IMR-90 (cell line): Measurements from ENCODE around the gene ISCA1. TPM values are rescaled to one million over a fixed set of nuclear protein-coding genes. Genes with fewer than 3 reads are reported as not detected.

Experiments
- ATAC-seq: fragments of 200-7000 bp; cut with Tn5 transposase; 2 replicates; pipeline ENCODE4 v1.9.1; 2020; ENCODE audit warnings: low read depth, mild to moderate bottlenecking, moderate library complexity
- BruUV-seq: library from RNA; stranded (reverse); fragments of 400-500 nt; replicated peaks from 2 replicates; lab custom pipeline; 2021; lab: Mats Ljungman, UMichigan
- CTCF ChIA-PET: fragments of 300-600 bp; formaldehyde crosslinking; extraction: SDS; loops from one replicate; lab custom pipeline; 2021; ENCODE audit warnings: antibody characterized with exemption; lab: Yijun Ruan, JAX
- POLR2A ChIA-PET: fragments of 300-600 bp; sonication (Branson Sonifier 250); formaldehyde crosslinking; loops from one replicate; lab custom pipeline; 2022; ENCODE audit warnings: antibody characterized with exemption; ENCODE audit not compliant: unreplicated experiment; lab: Charles Lee
- DNase-seq: peaks from one replicate; pipeline ENCODE4 v3.0.0; 2013
- H2AFZ ChIP-seq: replicated peaks from 2 replicates; pipeline ENCODE3; 2013; ENCODE audit warnings: low read length, mild to moderate bottlenecking; ENCODE audit not compliant: poor library complexity
- H2AK5ac ChIP-seq: 2 replicates; pipeline ENCODE4 v1.6.1; 2013; ENCODE audit warnings: low read depth, low read length, inconsistent platforms
- H2AK9ac ChIP-seq: replicated peaks from 2 replicates; pipeline ENCODE3; 2013; ENCODE audit warnings: mild to moderate bottlenecking, low read depth, low read length, moderate library complexity; ENCODE audit not compliant: poor library complexity
- H2BK120ac ChIP-seq: 2 replicates; pipeline ENCODE4 v1.6.1; 2013; ENCODE audit warnings: low read depth, low read length, inconsistent platforms
- H2BK15ac ChIP-seq: 3 replicates; pipeline ENCODE4 v1.6.1; 2013; ENCODE audit warnings: low read depth, low read length, inconsistent platforms
- H2BK20ac ChIP-seq: 2 replicates; pipeline ENCODE4 v1.6.1; 2013; ENCODE audit warnings: low read depth, mild to moderate bottlenecking, inconsistent platforms, low read length, moderate library complexity
- H2BK5ac ChIP-seq: 2 replicates; pipeline ENCODE4 v1.6.1; 2013; ENCODE audit warnings: mild to moderate bottlenecking, low read depth, low read length, inconsistent platforms; ENCODE audit not compliant: poor library complexity, severe bottlenecking
- H3K14ac ChIP-seq: replicated peaks from 2 replicates; pipeline ENCODE4 v1.6.1; 2013; ENCODE audit warnings: low read depth, low read length, inconsistent platforms
- H3K18ac ChIP-seq: 2 replicates; pipeline ENCODE4 v1.6.1; 2013; ENCODE audit warnings: low read depth, low read length, control low read depth
- H3K23ac ChIP-seq: 2 replicates; pipeline ENCODE4 v1.6.1; 2013; ENCODE audit warnings: low read depth, low read length, inconsistent platforms
- H3K27ac ChIP-seq: 2 replicates; pipeline ENCODE4 v1.5.1; 2013; ENCODE audit warnings: mild to moderate bottlenecking, control low read depth, low read length; ENCODE audit not compliant: insufficient read depth
- H3K27me3 ChIP-seq: 2 replicates; pipeline ENCODE4 v1.6.1; 2013; ENCODE audit warnings: low read length; ENCODE audit not compliant: control insufficient read depth, insufficient read depth
- H3K36me3 ChIP-seq: 2 replicates; pipeline ENCODE4 v1.6.1; 2013; ENCODE audit warnings: low read length, mixed read lengths; ENCODE audit not compliant: control insufficient read depth, insufficient read depth
- H3K4ac ChIP-seq: 2 replicates; pipeline ENCODE4 v1.6.1; 2013; ENCODE audit warnings: low read depth, low read length, inconsistent platforms
- H3K4me1 ChIP-seq: 2 replicates; pipeline ENCODE4 v1.6.1; 2013; ENCODE audit warnings: low read length, mixed read lengths; ENCODE audit not compliant: control insufficient read depth, insufficient read depth
- H3K4me2 ChIP-seq: 2 replicates; pipeline ENCODE4 v1.6.1; 2013; ENCODE audit warnings: low read depth, mild to moderate bottlenecking, control low read depth, low read length, moderate library complexity
- H3K4me3 ChIP-seq: 2 replicates; pipeline ENCODE4 v1.5.1; 2013; ENCODE audit warnings: low read depth, mild to moderate bottlenecking, control low read depth, low read length, moderate library complexity; ENCODE audit not compliant: insufficient read depth
- H3K56ac ChIP-seq: 2 replicates; pipeline ENCODE4 v1.6.1; 2013; ENCODE audit warnings: low read length, inconsistent platforms; ENCODE audit not compliant: insufficient read depth; ENCODE audit errors: extremely low read depth
- H3K79me1 ChIP-seq, 2 experiments: 2 replicates each; pipeline ENCODE4 v1.6.1; 2013; ENCODE audit warnings: low read length in 2 of 2, inconsistent platforms in 1 of 2, low read depth in 1 of 2
- H3K9ac ChIP-seq: 2 replicates; pipeline ENCODE4 v1.6.1; 2013; ENCODE audit warnings: low read depth, low read length, control low read depth
- H3K9me1 ChIP-seq: 2 replicates; pipeline ENCODE4 v1.6.1; 2013; ENCODE audit warnings: low read length, inconsistent platforms; ENCODE audit not compliant: insufficient read depth
- H3K9me3 ChIP-seq: 2 replicates; pipeline ENCODE4 v1.6.1; 2013; ENCODE audit warnings: low read length; ENCODE audit not compliant: control insufficient read depth, insufficient read depth
- H4K20me1 ChIP-seq: 2 replicates; pipeline ENCODE4 v1.6.1; 2013; ENCODE audit warnings: low read length, inconsistent platforms; ENCODE audit not compliant: insufficient read depth
- H4K5ac ChIP-seq: 2 replicates; pipeline ENCODE4 v1.6.1; 2013; ENCODE audit warnings: mild to moderate bottlenecking, low read depth, low read length, control low read depth
- H4K8ac ChIP-seq, 2 experiments: 2 replicates each; pipeline ENCODE4 v1.6.1; 2013; ENCODE audit warnings: low read depth in 2 of 2, low read length in 2 of 2, control low read depth in 1 of 2, inconsistent platforms in 1 of 2
- H4K91ac ChIP-seq: 2 replicates; pipeline ENCODE4 v1.6.1; 2013; ENCODE audit warnings: low read depth, low read length, inconsistent platforms; ENCODE audit not compliant: insufficient read depth
- POLR2A ChIP-seq: IDR thresholded peaks from 2 replicates; pipeline ENCODE4 v1.6.1; 2012; ENCODE audit warnings: mild to moderate bottlenecking, low read depth, low read length
- WGBS, 2 experiments: methylation state at CpG; one replicate each; pipeline versions ENCODE4 v1.1.5 to v1.1.7; 2013; ENCODE audit warnings: missing lambda C conversion rate in 2 of 2; ENCODE audit not compliant: insufficient read length in 1 of 2; ENCODE audit errors: extremely low coverage in 2 of 2; 5-methylcytosine and 5-hydroxymethylcytosine counted together
- dilution Hi-C: fragments of 300-500 bp; cut with HindIII; formaldehyde crosslinking; loops from one replicate; pipeline ENCODE4 v1.14.3; 2018; ENCODE audit warnings: low sequenced_read_pairs; ENCODE audit not compliant: unreplicated experiment
- in situ Hi-C: fragments of 300-500 bp; cut with MboI; formaldehyde crosslinking; loops from 3 replicates; pipeline ENCODE4 v1.14.3; 2019; ENCODE audit warnings: low sequenced_read_pairs, inconsistent platforms, mixed read lengths
- intact Hi-C: fragments of 100-400 bp; cut with micrococcal nuclease; formaldehyde crosslinking; loops from 2 replicates; pipeline ENCODE4 v1.10.0; 2022
- polyA plus RNA-seq, 3 experiments: library from polyadenylated mRNA; depleted of rRNA; stranded (reverse); fragments of >200 nt; gene quantifications; 2 replicates each; pipeline ENCODE4 v1.2.3, GENCODE V29; 2012; ENCODE audit warnings: low replicate concordance in 1 of 3
- total RNA-seq: library from RNA; depleted of rRNA; stranded (reverse); fragments of >200 nt; gene quantifications from 2 replicates; pipeline ENCODE4 v1.2.3, GENCODE V29; 2012

The ISCA1 gene
- total and polyA plus RNA-seq, 2 of the 4 experiments (the other 2 are of a cell fraction): 14.7 to 15.1 TPM

GRCh38 chr9:86230858-86231257 is 51.5 kb downstream of the ISCA1 start:
- Histone ChIP-seq H3K4me1 (no peaks in the 10 kb centered on the region), H4K5ac (no peak overlapping the region), H3K18ac (no peak overlapping the region), H3K27ac (no peak overlapping the region), H3K79me1 (no peaks in the 10 kb centered on the region), H2AK9ac (no peak overlapping the region), H3K9ac (no peak overlapping the region), H4K20me1 (no peaks in the 10 kb centered on the region), H3K14ac (no peak overlapping the region), H3K9me1 (no peaks in the 10 kb centered on the region), H2BK5ac (no peak overlapping the region), H2AK5ac (no peak overlapping the region), H3K27me3 (no peaks in the 10 kb centered on the region), H3K23ac (no peak overlapping the region), H2BK20ac (no peak overlapping the region), H3K36me3 (no peaks in the 10 kb centered on the region), H3K4ac (no peak overlapping the region), H4K91ac (no peak overlapping the region), H3K9me3 (no peaks in the 10 kb centered on the region; the same call in 1 of the 2 replicates), H2BK15ac (no peak overlapping the region), H4K8ac (no peak overlapping the region), H3K4me3 (no peak overlapping the region), H3K56ac (no peak overlapping the region), H2AFZ (no peak overlapping the region), H3K4me2 (no peak overlapping the region), H2BK120ac (no peak overlapping the region)
- 50% methylated on average over 1 of the region's 2 CpGs; no CpG with 5 or more reads in 1 of the 2 experiments for WGBS, 2 experiments
- DNase-seq (no peak), ATAC-seq (no peak)
- BruUV-seq: no TSS peak
- POLR2A ChIA-PET: no interaction called here
- CTCF ChIA-PET: no interaction called here
- intact Hi-C loops: no loop called here
- dilution Hi-C loops: no loop called here
- no peak for TF ChIP-seq POLR2A
- in situ Hi-C loops: no loop called here
